Transverse colon (tissue), 3 donors: ENCODE measurements around the gene MEAF6.

Source experiments
- POLR2A ChIP-seq: fragments of 450-650 bp; IDR thresholded peaks from one replicate; pipeline ENCODE4 v1.6.1; 2016; ENCODE audit warnings: antibody characterized with exemption, mild to moderate bottlenecking, moderate library complexity
- TF ChIP-seq, protein P1 (sequence below), 5 experiments: fragments of 200-600 bp in 3 of 5; fragments of 450-650 bp in 2 of 5; sonication (generic) in 3 of 5; IDR thresholded peaks; 1 replicate in 2 of 5; 2 replicates in 3 of 5; pipeline ENCODE4 v1.5.1; 2016 to 2017; ENCODE audit warnings: antibody characterized with exemption in 5 of 5, inconsistent platforms in 3 of 5, mild to moderate bottlenecking in 2 of 5, moderate library complexity in 1 of 5

GRCh38 chr1:37502104-37502503 is 12.5 kb downstream of the MEAF6 start:
- TF ChIP-seq, protein P1, sequence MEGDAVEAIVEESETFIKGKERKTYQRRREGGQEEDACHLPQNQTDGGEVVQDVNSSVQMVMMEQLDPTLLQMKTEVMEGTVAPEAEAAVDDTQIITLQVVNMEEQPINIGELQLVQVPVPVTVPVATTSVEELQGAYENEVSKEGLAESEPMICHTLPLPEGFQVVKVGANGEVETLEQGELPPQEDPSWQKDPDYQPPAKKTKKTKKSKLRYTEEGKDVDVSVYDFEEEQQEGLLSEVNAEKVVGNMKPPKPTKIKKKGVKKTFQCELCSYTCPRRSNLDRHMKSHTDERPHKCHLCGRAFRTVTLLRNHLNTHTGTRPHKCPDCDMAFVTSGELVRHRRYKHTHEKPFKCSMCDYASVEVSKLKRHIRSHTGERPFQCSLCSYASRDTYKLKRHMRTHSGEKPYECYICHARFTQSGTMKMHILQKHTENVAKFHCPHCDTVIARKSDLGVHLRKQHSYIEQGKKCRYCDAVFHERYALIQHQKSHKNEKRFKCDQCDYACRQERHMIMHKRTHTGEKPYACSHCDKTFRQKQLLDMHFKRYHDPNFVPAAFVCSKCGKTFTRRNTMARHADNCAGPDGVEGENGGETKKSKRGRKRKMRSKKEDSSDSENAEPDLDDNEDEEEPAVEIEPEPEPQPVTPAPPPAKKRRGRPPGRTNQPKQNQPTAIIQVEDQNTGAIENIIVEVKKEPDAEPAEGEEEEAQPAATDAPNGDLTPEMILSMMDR (IDR thresholded peaks at IDR 0.05): no peak
- no peak for TF ChIP-seq POLR2A
